ENCODE data around the gene PROCA1.
"Not testable (repeated sequence)": the region's sequence is repeated elsewhere in the genome, so short reads cannot be mapped to it uniquely, and the experiment has no call there.

PROCA1 gene

GRCh38 chr17:28722417-28723158, 10.9 kb upstream of the PROCA1 start:
- peaks cover 29% of the 10 kb centered on the region for H3K4me1 ChIP-seq (ENCODE audit: control insufficient read depth, low read depth, low read length)
- H3K36me3 ChIP-seq (ENCODE audit: control insufficient read depth, low read depth, low read length): peaks cover 44% of the 10 kb centered on the region
- H3K9ac ChIP-seq (ENCODE audit: low read length): no peak overlapping the region
- H3K9me3 ChIP-seq (ENCODE audit: control insufficient read depth, low read depth, low read length): no peaks in the 10 kb centered on the region
- H3K27ac ChIP-seq (ENCODE audit: low read length): no peak overlapping the region
- peak overlapping the region; percentile 91 for H3K4me3 ChIP-seq (ENCODE audit: low read length)
- no peaks in the 10 kb centered on the region for H3K27me3 ChIP-seq (ENCODE audit: control insufficient read depth, insufficient read depth, low read length)

GRCh38 chr17:28720997-28721329, 9.3 kb upstream of the PROCA1 start:
- H3K4me3 ChIP-seq (ENCODE audit: low read length): peak overlapping the region; percentile 91
- peaks cover 44% of the 10 kb centered on the region for H3K36me3 ChIP-seq (ENCODE audit: control insufficient read depth, low read depth, low read length)
- H3K27ac ChIP-seq (ENCODE audit: low read length): peak overlapping the region; percentile 89
- not testable (repeated sequence) for H3K9me3 ChIP-seq (ENCODE audit: control insufficient read depth, low read depth, low read length); H3K27me3 ChIP-seq (ENCODE audit: control insufficient read depth, insufficient read depth, low read length)
- peaks cover 36% of the 10 kb centered on the region for H3K4me1 ChIP-seq (ENCODE audit: control insufficient read depth, low read depth, low read length)
- peak overlapping the region; percentile 94 for H3K9ac ChIP-seq (ENCODE audit: low read length)

GRCh38 chr17:28720247-28720996, 8.7 kb upstream of the PROCA1 start:
- H3K9ac ChIP-seq (ENCODE audit: low read length): peak overlapping the region; percentile 94
- H3K27ac ChIP-seq (ENCODE audit: low read length): peak overlapping the region; percentile 89
- peaks cover 37% of the 10 kb centered on the region for H3K4me1 ChIP-seq (ENCODE audit: control insufficient read depth, low read depth, low read length)
- H3K27me3 ChIP-seq (ENCODE audit: control insufficient read depth, insufficient read depth, low read length): no peaks in the 10 kb centered on the region
- peaks cover 47% of the 10 kb centered on the region for H3K36me3 ChIP-seq (ENCODE audit: control insufficient read depth, low read depth, low read length)
- H3K9me3 ChIP-seq (ENCODE audit: control insufficient read depth, low read depth, low read length): no peaks in the 10 kb centered on the region
- H3K4me3 ChIP-seq (ENCODE audit: low read length): peak overlapping the region; percentile 91

GRCh38 chr17:28719021-28719433, 7.3 kb upstream of the PROCA1 start:
- Histone ChIP-seq H3K9me3 (ENCODE audit: control insufficient read depth, low read depth, low read length) (no peaks in the 10 kb centered on the region), H3K4me3 (ENCODE audit: low read length) (peak overlapping the region; percentile 91), H3K27ac (ENCODE audit: low read length) (peak overlapping the region; percentile 89), H3K4me1 (ENCODE audit: control insufficient read depth, low read depth, low read length) (peaks cover 31% of the 10 kb centered on the region), H3K36me3 (ENCODE audit: control insufficient read depth, low read depth, low read length) (peaks cover 48% of the 10 kb centered on the region), H3K9ac (ENCODE audit: low read length) (peak overlapping the region; percentile 94), H3K27me3 (ENCODE audit: control insufficient read depth, insufficient read depth, low read length) (no peaks in the 10 kb centered on the region)

GRCh38 chr17:28718333-28719020, 6.8 kb upstream of the PROCA1 start:
- H3K4me3 ChIP-seq (ENCODE audit: low read length): peak overlapping the region; percentile 91
- no peaks in the 10 kb centered on the region for H3K27me3 ChIP-seq (ENCODE audit: control insufficient read depth, insufficient read depth, low read length)
- peak overlapping the region; percentile 83 for H3K27ac ChIP-seq (ENCODE audit: low read length)
- H3K4me1 ChIP-seq (ENCODE audit: control insufficient read depth, low read depth, low read length): peaks cover 31% of the 10 kb centered on the region
- H3K9ac ChIP-seq (ENCODE audit: low read length): peak overlapping the region; percentile 74
- H3K36me3 ChIP-seq (ENCODE audit: control insufficient read depth, low read depth, low read length): peaks cover 49% of the 10 kb centered on the region
- H3K9me3 ChIP-seq (ENCODE audit: control insufficient read depth, low read depth, low read length): no peaks in the 10 kb centered on the region

GRCh38 chr17:28717578-28718332, 6.1 kb upstream of the PROCA1 start, which contains the start of gene RAB34:
Gene RAB34 (minus strand): TSS chr17:28717868. CDS start chr17:28717266, 602 bp downstream.
- Histone ChIP-seq H3K9ac (ENCODE audit: low read length) (peak within 1 kb of the TSS; percentile 90), H3K36me3 (ENCODE audit: control insufficient read depth, low read depth, low read length) (peaks cover 46% of the 10 kb centered on the region), H3K27me3 (ENCODE audit: control insufficient read depth, insufficient read depth, low read length) (no peaks in the 10 kb centered on the region), H3K4me1 (ENCODE audit: control insufficient read depth, low read depth, low read length) (peaks cover 32% of the 10 kb centered on the region), H3K27ac (ENCODE audit: low read length) (peak within 1 kb of the TSS; percentile 83), H3K9me3 (ENCODE audit: control insufficient read depth, low read depth, low read length) (no peaks in the 10 kb centered on the region), H3K4me3 (ENCODE audit: low read length) (peak within 1 kb of the TSS; percentile 91)

- no peaks in the 10 kb centered on the region for H3K9me3 ChIP-seq (ENCODE audit: control insufficient read depth, low read depth, low read length)
- H3K9ac ChIP-seq (ENCODE audit: low read length): peak overlapping the region; percentile 90
- H3K4me1 ChIP-seq (ENCODE audit: control insufficient read depth, low read depth, low read length): peaks cover 32% of the 10 kb centered on the region
- peak overlapping the region; percentile 91 for H3K4me3 ChIP-seq (ENCODE audit: low read length)
- no peaks in the 10 kb centered on the region for H3K27me3 ChIP-seq (ENCODE audit: control insufficient read depth, insufficient read depth, low read length)
- H3K36me3 ChIP-seq (ENCODE audit: control insufficient read depth, low read depth, low read length): peaks cover 39% of the 10 kb centered on the region
- H3K27ac ChIP-seq (ENCODE audit: low read length): peak overlapping the region; percentile 71
Observed at GRCh38 chr17:28716740-28717577, 5.3 kb upstream of the PROCA1 start.

GRCh38 chr17:28715217-28715616, 3.5 kb upstream of the PROCA1 start:
- Histone ChIP-seq H3K36me3 (ENCODE audit: control insufficient read depth, low read depth, low read length) (peaks cover 26% of the 10 kb centered on the region), H3K4me3 (ENCODE audit: low read length) (no peak overlapping the region), H3K4me1 (ENCODE audit: control insufficient read depth, low read depth, low read length) (peaks cover 24% of the 10 kb centered on the region), H3K27ac (ENCODE audit: low read length) (no peak overlapping the region), H3K27me3 (ENCODE audit: control insufficient read depth, insufficient read depth, low read length) (no peaks in the 10 kb centered on the region), H3K9me3 (ENCODE audit: control insufficient read depth, low read depth, low read length) (no peaks in the 10 kb centered on the region), H3K9ac (ENCODE audit: low read length) (no peak overlapping the region)

GRCh38 chr17:28714281-28714680, 2.6 kb upstream of the PROCA1 start:
- H3K9ac ChIP-seq (ENCODE audit: low read length): no peak overlapping the region
- peaks cover 24% of the 10 kb centered on the region for H3K4me1 ChIP-seq (ENCODE audit: control insufficient read depth, low read depth, low read length)
- H3K27me3 ChIP-seq (ENCODE audit: control insufficient read depth, insufficient read depth, low read length): no peaks in the 10 kb centered on the region
- no peaks in the 10 kb centered on the region for H3K9me3 ChIP-seq (ENCODE audit: control insufficient read depth, low read depth, low read length)
- H3K36me3 ChIP-seq (ENCODE audit: control insufficient read depth, low read depth, low read length): peaks cover 26% of the 10 kb centered on the region
- H3K4me3 ChIP-seq (ENCODE audit: low read length): no peak overlapping the region
- H3K27ac ChIP-seq (ENCODE audit: low read length): no peak overlapping the region

- peak overlapping the region; percentile 84 for H3K4me3 ChIP-seq (ENCODE audit: low read length)
- H3K9ac ChIP-seq (ENCODE audit: low read length): no peak overlapping the region
- peaks cover 26% of the 10 kb centered on the region for H3K36me3 ChIP-seq (ENCODE audit: control insufficient read depth, low read depth, low read length)
- no peaks in the 10 kb centered on the region for H3K9me3 ChIP-seq (ENCODE audit: control insufficient read depth, low read depth, low read length)
- no peak overlapping the region for H3K27ac ChIP-seq (ENCODE audit: low read length)
- H3K27me3 ChIP-seq (ENCODE audit: control insufficient read depth, insufficient read depth, low read length): no peaks in the 10 kb centered on the region
- peaks cover 18% of the 10 kb centered on the region for H3K4me1 ChIP-seq (ENCODE audit: control insufficient read depth, low read depth, low read length)
Observed at GRCh38 chr17:28712705-28713415, 1.2 kb upstream of the PROCA1 start.

Data from iPS-18a (cell line).